Left ventricle myocardium superior (tissue), 1 donor: Measurements from ENCODE around the gene GPX8. TPM values are rescaled to one million over a fixed set of nuclear protein-coding genes. Genes with fewer than 3 reads are reported as not detected.

ENCODE experiments used
- microRNA-seq: library from miRNA; unstranded; fragments of <30 nt; microRNA quantifications from one replicate; pipeline ENCODE4 v1.2.0, GENCODE V29; 2020; ENCODE audit warnings: borderline number of aligned reads
- total RNA-seq: library from RNA; stranded (reverse); fragmentation: NEBNext Ultra II Directional; extraction: Animal tissue kit (Norgen Biotek cat#: 25700); gene quantifications from one replicate; pipeline ENCODE4 v1.2.1, GENCODE V29; 2021
- donor health status: DM: no; HTN: yes; CAD: no; lungs with severe emphysema.

GPX8 gene
- total RNA-seq, 1 donor from 2014 or later = 4.6 TPM

Small RNA genes lying within 50 kb of the gene (microRNA-seq; reads per million reads assigned to microRNA genes)
- gene MIR449A (not detected), gene MIR449B (not detected), gene MIR449C (not detected)

Other genes with a start within 250 kb of the GPX8 start
- gene ESM1, start 174.6 kb upstream of the GPX8 start, total RNA-seq = not detected
- 0.82 TPM for gene GZMK, start 135.9 kb upstream of the GPX8 start, total RNA-seq
- 0.87 TPM for gene GZMA, start 57.5 kb upstream of the GPX8 start, total RNA-seq
- gene CDC20B, start 13.0 kb downstream of the GPX8 start, total RNA-seq = not detected
- gene MCIDAS, start 67.1 kb downstream of the GPX8 start, total RNA-seq = not detected
- gene CCNO, start 73.4 kb downstream of the GPX8 start, total RNA-seq = not detected
- gene DHX29, start 147.5 kb downstream of the GPX8 start, total RNA-seq = 20.7 TPM
- gene MTREX, start 147.8 kb downstream of the GPX8 start, total RNA-seq = 69.9 TPM